Endothelial cell of umbilical vein (primary cell): ENCODE measurements around the gene LATS1. TPM values are rescaled to one million over a fixed set of nuclear protein-coding genes. Genes with fewer than 3 reads are reported as not detected.

Source experiments
- BruUV-seq: library from RNA; stranded (reverse); fragments of 400-500 nt; replicated peaks from 2 replicates; lab custom pipeline; 2021; lab: Mats Ljungman, UMichigan
- CTCF ChIA-PET: fragments of 300-600, 350-600 bp; sonication (Branson Sonifier 250); formaldehyde crosslinking; loops from one replicate; lab custom pipeline; 2021; ENCODE audit warnings: antibody characterized with exemption, inconsistent platforms; lab: Charles Lee
- POLR2A ChIA-PET: fragments of 300-600, 350-600 bp; sonication (Branson Sonifier 250); formaldehyde crosslinking; loops from one replicate; lab custom pipeline; 2021; ENCODE audit warnings: antibody characterized with exemption, inconsistent platforms; lab: Charles Lee
- DNase-seq: peaks from one replicate; pipeline ENCODE4 v3.0.0-alpha.2; 2011; ENCODE audit warnings: low read depth, low spot score
- FAIRE-seq: peaks from 2 replicates; lab custom pipeline; 2011; peaks lifted over from hg19 to GRCh38; lab: Jason Lieb, UNC
- H2AFZ ChIP-seq: 2 replicates; pipeline ENCODE4 v1.6.0; 2012; ENCODE audit warnings: low read depth, low read length, control low read depth, inconsistent platforms
- H3K27ac ChIP-seq: 2 replicates; pipeline ENCODE4 v1.5.1; 2011; ENCODE audit warnings: low read depth, mild to moderate bottlenecking, control low read depth, low read length, moderate library complexity; ENCODE audit not compliant: insufficient read depth
- H3K27me3 ChIP-seq, 2 experiments: 2 replicates each; pipeline versions ENCODE4 v1.6.0 to v1.6.1; 2011; ENCODE audit warnings: low read length in 2 of 2, mixed read lengths in 1 of 2; ENCODE audit not compliant: control insufficient read depth in 2 of 2, insufficient read depth in 2 of 2
- H3K36me3 ChIP-seq, 2 experiments: 2 replicates in 1 of 2; 3 replicates in 1 of 2; pipeline ENCODE4 v1.5.1; 2011; ENCODE audit warnings: low read length in 2 of 2, mild to moderate bottlenecking in 1 of 2, moderate library complexity in 1 of 2; ENCODE audit not compliant: control insufficient read depth in 2 of 2, insufficient read depth in 2 of 2; ENCODE audit errors: extremely low read depth in 1 of 2
- H3K4me1 ChIP-seq: 3 replicates; pipeline ENCODE4 v1.5.1; 2011; ENCODE audit warnings: mild to moderate bottlenecking, low read length; ENCODE audit not compliant: control insufficient read depth, insufficient read depth; ENCODE audit errors: extremely low read depth
- H3K4me2 ChIP-seq: 2 replicates; pipeline ENCODE4 v1.6.1; 2011; ENCODE audit warnings: low read length, control low read depth, mixed read lengths; ENCODE audit not compliant: insufficient read depth
- H3K4me3 ChIP-seq, 3 experiments: fragments of 200-600 bp in 1 of 3; sonication (generic), shearing (Covaris generic) in 1 of 3; replicated peaks in 1 of 3; 2 replicates each; pipeline ENCODE4 v1.5.1; 2011 to 2016; ENCODE audit warnings: control low read depth in 3 of 3, low read length in 3 of 3, mild to moderate bottlenecking in 2 of 3, inconsistent platforms in 1 of 3, low read depth in 1 of 3, moderate library complexity in 1 of 3; ENCODE audit not compliant: insufficient read depth in 1 of 3
- H3K79me2 ChIP-seq: 2 replicates; pipeline ENCODE4 v1.6.0; 2012; ENCODE audit warnings: low read length, inconsistent platforms; ENCODE audit not compliant: control insufficient read depth, insufficient read depth
- H3K9ac ChIP-seq: replicated peaks from 2 replicates; pipeline ENCODE3; 2011; ENCODE audit warnings: low read length, control low read depth; ENCODE audit not compliant: insufficient read depth; ENCODE audit errors: extremely low read depth
- H3K9me1 ChIP-seq: replicated peaks from 3 replicates; pipeline ENCODE4 v1.6.0; 2011; ENCODE audit warnings: mild to moderate bottlenecking, low read length; ENCODE audit not compliant: control insufficient read depth, insufficient read depth; ENCODE audit errors: extremely low read depth
- H3K9me3 ChIP-seq: replicated peaks from 2 replicates; pipeline ENCODE4 v1.5.1; 2012; ENCODE audit warnings: low read length, inconsistent platforms; ENCODE audit not compliant: control insufficient read depth, insufficient read depth
- H4K20me1 ChIP-seq: replicated peaks from 2 replicates; pipeline ENCODE3; 2011; ENCODE audit warnings: mild to moderate bottlenecking, low read length; ENCODE audit not compliant: control insufficient read depth, insufficient read depth; ENCODE audit errors: extremely low read depth
- EZH2 ChIP-seq: IDR thresholded peaks from 2 replicates; pipeline ENCODE4 v1.6.1; 2012; ENCODE audit warnings: borderline replicate concordance, low read depth, mild to moderate bottlenecking, moderate library complexity, low read length, inconsistent platforms; ENCODE audit not compliant: severe bottlenecking
- FOS ChIP-seq: IDR thresholded peaks from 2 replicates; pipeline ENCODE4 v1.6.1; 2011; ENCODE audit warnings: mild to moderate bottlenecking, low read length, moderate library complexity, borderline replicate concordance; ENCODE audit not compliant: insufficient read depth
- GATA2 ChIP-seq: IDR thresholded peaks from 2 replicates; pipeline ENCODE4 v1.7.0; 2011; ENCODE audit warnings: low read depth, mild to moderate bottlenecking, moderate library complexity, mixed read lengths, low read length; ENCODE audit not compliant: insufficient read length, insufficient read depth
- JUN ChIP-seq: IDR thresholded peaks from 2 replicates; pipeline ENCODE4 v1.6.1; 2011; ENCODE audit warnings: borderline replicate concordance, low read depth; ENCODE audit not compliant: insufficient read length, insufficient read depth
- MYC ChIP-seq: IDR thresholded peaks from one replicate; pipeline ENCODE4 v1.6.1; 2011; ENCODE audit warnings: mild to moderate bottlenecking, low read depth, low read length
- POLR2A ChIP-seq: IDR thresholded peaks from 2 replicates; pipeline ENCODE4 v1.6.1; 2012; ENCODE audit warnings: low read depth, mild to moderate bottlenecking, control low read depth, low read length
- POLR2AphosphoS5 ChIP-seq: IDR thresholded peaks from 2 replicates; pipeline ENCODE4 v1.6.1; 2012; ENCODE audit warnings: low read depth, mild to moderate bottlenecking, control low read depth, low read length, moderate library complexity; ENCODE audit not compliant: insufficient read depth
- dilution Hi-C: fragments of 300-500 bp; cut with MboI; formaldehyde crosslinking; loops from one replicate; pipeline ENCODE4 v1.15.0; 2019; ENCODE audit warnings: low sequenced_read_pairs; ENCODE audit not compliant: extremely low pct_ligation_motif_present
- intact Hi-C: fragments of 100-400 bp; cut with micrococcal nuclease; formaldehyde crosslinking; loops from one replicate; pipeline ENCODE4 v1.10.0; 2022
- polyA plus RNA-seq, 4 experiments: library from polyadenylated mRNA; depleted of rRNA in 3 of 4; stranded (reverse) in 3 of 4; unstranded in 1 of 4; fragments of >200 nt; gene quantifications; 2 replicates each; pipeline versions ENCODE4 v1.2.1 to v1.2.3, GENCODE V29; 2011 to 2012; ENCODE audit warnings: missing spikeins in 1 of 4
- small RNA-seq: library from RNA; depleted of rRNA; stranded (forward); fragments of <200 nt; gene quantifications from one replicate; pipeline ENCODE3, GENCODE V24; 2012; ENCODE audit warnings: low replicate concordance, low read depth; ENCODE audit not compliant: insufficient read depth, insufficient read length
- total RNA-seq: library from RNA; stranded (reverse); gene quantifications from 2 replicates; pipeline ENCODE4 v1.2.3, GENCODE V29; 2021
- TF ChIP-seq, protein P1 (sequence below), 2 donors: IDR thresholded peaks; 1 replicate in 1 of 2; 2 replicates in 1 of 2; pipeline ENCODE4 v1.5.1; 2011; ENCODE audit warnings: low read length in 2 of 2, mild to moderate bottlenecking in 2 of 2, moderate library complexity in 2 of 2, control low read depth in 1 of 2, inconsistent platforms in 1 of 2, low read depth in 1 of 2; ENCODE audit not compliant: insufficient read depth in 1 of 2; ENCODE audit errors: extremely low read depth in 1 of 2
- TF ChIP-seq, protein P2 (sequence below): IDR thresholded peaks from 2 replicates; pipeline ENCODE4 v1.6.1; 2011; ENCODE audit not compliant: insufficient read depth, insufficient read length

Gene LATS1
- total and polyA plus RNA-seq, 2 donors (not counting 3 experiments of a cell fraction or from before 2014, with no cell fraction given), result 8.4 to 27.6 TPM

DNA sequence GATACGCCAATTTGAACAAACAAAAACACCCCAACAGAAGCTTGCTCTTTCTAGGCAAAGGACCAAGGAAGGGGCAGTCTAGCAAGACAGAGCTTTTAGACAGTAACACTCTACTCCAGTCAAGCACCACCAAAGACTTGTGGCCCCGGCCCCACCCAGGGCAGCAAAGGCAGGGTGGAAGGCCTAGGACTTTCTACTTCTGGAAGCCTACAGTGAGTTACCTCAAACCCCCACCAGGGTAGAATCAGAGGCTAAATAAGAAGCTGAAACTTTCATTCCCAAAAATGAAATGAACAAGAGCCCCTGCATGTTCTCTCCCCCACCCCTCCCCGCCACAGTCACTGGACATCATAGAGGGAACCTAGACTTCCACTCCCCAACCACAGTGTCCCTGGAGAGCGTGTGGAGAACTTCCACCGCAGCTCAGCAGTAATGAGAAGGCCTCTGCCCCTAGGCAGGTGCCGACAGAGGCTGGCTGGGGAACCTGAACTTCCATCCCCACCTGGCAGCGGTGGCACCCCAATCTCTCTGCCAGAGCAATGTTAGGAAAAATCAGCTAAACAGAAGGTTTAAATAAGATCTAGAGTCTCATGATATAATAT is 109.4 kb downstream of the LATS1 start:
- dilution Hi-C loops (no loop called here), intact Hi-C loops (no loop called here)
- no TSS peak for BruUV-seq
- Histone ChIP-seq H4K20me1 (peaks cover 2% of the 10 kb centered on the region), H3K9me1 (no peaks in the 10 kb centered on the region), H2AFZ (no peak overlapping the region), H3K27ac (no peak overlapping the region), H3K9ac (no peak overlapping the region), H3K4me2 (no peak overlapping the region), H3K36me3 (no peaks in the 10 kb centered on the region), H3K9me3 (no peaks in the 10 kb centered on the region), H3K4me3 (no peak overlapping the region), H3K27me3 (no peaks in the 10 kb centered on the region), H3K79me2 (no peaks in the 10 kb centered on the region), H3K4me1 (no peaks in the 10 kb centered on the region)
- DNase-seq, result no peak
- CTCF ChIA-PET, result interaction anchor here (0.6 to 1.2 kb wide), 3 partner anchors 9 to 20 kb away, joined by 3 read pairs; no protein-coding TSS in a partner anchor
- TF ChIP-seq EZH2 (no peak), GATA2 (no peak), JUN (no peak), POLR2A (no peak), POLR2AphosphoS5 (no peak), MYC (no peak), FOS (no peak)
- TF ChIP-seq, protein P1, sequence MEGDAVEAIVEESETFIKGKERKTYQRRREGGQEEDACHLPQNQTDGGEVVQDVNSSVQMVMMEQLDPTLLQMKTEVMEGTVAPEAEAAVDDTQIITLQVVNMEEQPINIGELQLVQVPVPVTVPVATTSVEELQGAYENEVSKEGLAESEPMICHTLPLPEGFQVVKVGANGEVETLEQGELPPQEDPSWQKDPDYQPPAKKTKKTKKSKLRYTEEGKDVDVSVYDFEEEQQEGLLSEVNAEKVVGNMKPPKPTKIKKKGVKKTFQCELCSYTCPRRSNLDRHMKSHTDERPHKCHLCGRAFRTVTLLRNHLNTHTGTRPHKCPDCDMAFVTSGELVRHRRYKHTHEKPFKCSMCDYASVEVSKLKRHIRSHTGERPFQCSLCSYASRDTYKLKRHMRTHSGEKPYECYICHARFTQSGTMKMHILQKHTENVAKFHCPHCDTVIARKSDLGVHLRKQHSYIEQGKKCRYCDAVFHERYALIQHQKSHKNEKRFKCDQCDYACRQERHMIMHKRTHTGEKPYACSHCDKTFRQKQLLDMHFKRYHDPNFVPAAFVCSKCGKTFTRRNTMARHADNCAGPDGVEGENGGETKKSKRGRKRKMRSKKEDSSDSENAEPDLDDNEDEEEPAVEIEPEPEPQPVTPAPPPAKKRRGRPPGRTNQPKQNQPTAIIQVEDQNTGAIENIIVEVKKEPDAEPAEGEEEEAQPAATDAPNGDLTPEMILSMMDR (IDR thresholded peaks at IDR 0.05; ENCODE audit: extremely low read depth in 1 of 2, insufficient read depth in 1 of 2, low read depth in 1 of 2, low read length in 2 of 2), result no peak
- TF ChIP-seq, protein P2, sequence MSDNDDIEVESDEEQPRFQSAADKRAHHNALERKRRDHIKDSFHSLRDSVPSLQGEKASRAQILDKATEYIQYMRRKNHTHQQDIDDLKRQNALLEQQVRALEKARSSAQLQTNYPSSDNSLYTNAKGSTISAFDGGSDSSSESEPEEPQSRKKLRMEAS, result no peak
- FAIRE-seq, result no peak
- POLR2A ChIA-PET, result no interaction called here

Small RNA genes within 50 kb of the gene (small RNA-seq; reads per million reads assigned to genes)
- gene RF00019, result not detected

Other genes starting within 250 kb of the LATS1 start
- gene ZC3H12D, start 233.1 kb downstream of the LATS1 start, total RNA-seq, result not detected in 2 replicates
- 0.03 and 0.06 TPM in 2 replicates for gene ZC3H12D, start 233.1 kb downstream of the LATS1 start, polyA plus RNA-seq
- gene PPIL4, start 172.1 kb downstream of the LATS1 start, total RNA-seq, result 24.3 and 27.8 TPM in 2 replicates
- gene PPIL4, start 172.1 kb downstream of the LATS1 start, polyA plus RNA-seq, result 1.2 and 2.2 TPM in 2 replicates
- gene GINM1, start 151.7 kb downstream of the LATS1 start, total RNA-seq, result 38.0 and 38.2 TPM in 2 replicates
- 10.2 and 14.6 TPM in 2 replicates for gene GINM1, start 151.7 kb downstream of the LATS1 start, polyA plus RNA-seq
- gene KATNA1, start 69.4 kb downstream of the LATS1 start, total RNA-seq, result 15.9 and 16.2 TPM in 2 replicates
- gene KATNA1, start 69.4 kb downstream of the LATS1 start, polyA plus RNA-seq, result 5.6 and 9.9 TPM in 2 replicates
- 49.0 and 56.8 TPM in 2 replicates for gene NUP43, start 28.4 kb upstream of the LATS1 start, total RNA-seq
- gene NUP43, start 28.4 kb upstream of the LATS1 start, polyA plus RNA-seq, result 12.3 and 14.9 TPM in 2 replicates
- gene PCMT1, start 31.6 kb upstream of the LATS1 start, total RNA-seq, result 95.0 and 100 TPM in 2 replicates
- gene PCMT1, start 31.6 kb upstream of the LATS1 start, polyA plus RNA-seq, result 78.5 and 102 TPM in 2 replicates
- 29.9 and 59.1 TPM in 2 replicates for gene LRP11, start 146.3 kb upstream of the LATS1 start, total RNA-seq
- gene LRP11, start 146.3 kb upstream of the LATS1 start, polyA plus RNA-seq, result 17.5 and 23.1 TPM in 2 replicates
- not detected in 2 replicates for gene RAET1E, start 180.0 kb upstream of the LATS1 start, total RNA-seq
- 0.04 TPM in 1 of 2 replicates, not detected in the other for gene RAET1E, start 180.0 kb upstream of the LATS1 start, polyA plus RNA-seq
- 0.74 and 1.6 TPM in 2 replicates for gene RAET1G, start 205.0 kb upstream of the LATS1 start, total RNA-seq
- gene RAET1G, start 205.0 kb upstream of the LATS1 start, polyA plus RNA-seq, result 2.1 and 3.3 TPM in 2 replicates
- 7.0 and 14.0 TPM in 2 replicates for gene ULBP2, start 223.9 kb upstream of the LATS1 start, total RNA-seq
- 22.8 and 26.4 TPM in 2 replicates for gene ULBP2, start 223.9 kb upstream of the LATS1 start, polyA plus RNA-seq
- gene ULBP1, start 245.8 kb upstream of the LATS1 start, total RNA-seq, result 0.33 and 2.3 TPM in 2 replicates
- gene ULBP1, start 245.8 kb upstream of the LATS1 start, polyA plus RNA-seq, result 1.1 and 1.4 TPM in 2 replicates